ENCODE results near the gene DNAJC5. TPM values are rescaled to one million over a fixed set of nuclear protein-coding genes. Genes with fewer than 3 reads are reported as not detected.
A peak's percentile ranks its signal among the peaks of the same experiment; 100 is the strongest.

DNAJC5 gene
- total and polyA plus RNA-seq, 8 donors: 20.1 to 31.5 (median 27.8) TPM

DNA sequence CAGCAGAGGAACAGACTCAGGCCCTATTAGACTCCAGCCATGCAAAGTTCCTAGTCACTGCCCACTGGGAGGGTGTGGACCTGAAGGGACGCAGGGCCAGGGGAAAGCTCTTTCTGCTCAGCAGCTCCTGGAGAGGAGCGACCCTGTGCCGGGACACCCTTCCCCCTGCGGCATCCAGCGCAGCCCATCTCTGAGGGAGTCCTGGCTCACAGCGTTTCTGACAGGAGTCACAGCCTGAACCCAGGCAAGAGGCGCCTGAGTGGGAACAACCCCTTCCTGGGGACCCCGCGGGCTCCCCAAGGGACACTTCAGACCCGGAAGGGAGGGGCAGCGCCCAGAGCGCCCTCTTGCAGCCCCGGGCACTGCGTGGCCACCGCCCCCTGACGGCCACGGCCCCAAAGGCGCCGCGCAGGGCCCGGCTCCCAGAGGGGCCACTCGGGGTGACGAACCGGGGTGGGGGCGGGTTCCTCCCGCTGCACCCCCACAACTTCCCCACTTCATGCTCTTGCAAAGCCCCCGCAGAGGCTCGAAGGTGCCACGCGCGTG is 60.4 kb downstream of the DNAJC5 start:
- FAIRE-seq (no peak), ATAC-seq (peak; percentile 19 to 39 (median 32))
- 2 to 4% methylated on average over 31 of the region's 31 CpGs for WGBS, 2 donors

DNA sequence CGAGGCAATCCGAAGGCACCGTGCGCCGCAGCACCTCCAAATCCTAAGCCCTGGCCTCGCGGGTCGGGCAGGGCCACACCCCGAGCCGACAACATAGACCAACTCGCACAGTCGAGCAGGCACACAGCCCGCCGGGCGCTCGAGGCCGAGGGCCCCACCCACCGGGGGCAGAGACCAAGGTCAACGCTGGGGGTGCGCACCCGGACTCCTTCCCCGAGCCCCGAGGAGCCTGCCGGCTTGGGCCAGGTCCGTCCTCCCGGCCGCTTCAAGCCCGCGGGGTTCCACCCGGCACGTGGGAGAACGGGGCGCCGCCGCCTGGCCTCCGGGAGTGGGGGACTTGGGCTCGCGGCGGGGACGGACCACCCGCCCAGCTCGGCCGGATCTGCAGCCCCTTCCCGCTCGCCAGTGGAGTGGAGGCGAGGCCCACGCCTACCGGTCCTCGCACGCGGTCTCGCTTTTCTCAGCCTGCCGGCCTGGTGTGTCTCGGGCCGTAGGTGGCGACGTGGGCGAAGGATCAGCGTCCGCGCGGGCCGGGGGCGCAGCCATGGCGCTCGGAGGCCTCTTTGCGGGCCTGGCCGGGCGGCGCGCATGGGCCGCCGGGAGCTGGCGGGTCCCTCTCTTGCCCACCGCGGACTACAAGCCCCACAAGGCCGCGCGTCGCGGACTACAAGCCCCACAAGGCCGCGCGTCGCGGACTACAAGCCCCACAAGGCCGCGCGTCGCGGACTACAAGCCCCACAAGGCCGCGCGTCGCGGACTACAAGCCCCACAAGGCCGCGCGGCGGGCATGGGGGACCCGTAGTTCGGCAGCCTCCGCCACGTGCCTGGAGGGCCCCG is 61.1 kb downstream of the DNAJC5 start, which contains the start of gene UCKL1:
UCKL1 (minus strand) TSS at position 590 of the 837 bp plus-strand sequence; CDS start at position 546, 44 bp downstream.
- ATAC-seq (peak; percentile 80 to 87 (median 83)), DNase-seq (peak; percentile 92 to 98 (median 94)), FAIRE-seq (peak; percentile 92)
- peaks cover 3 to 19% (median 12%) of the 10 kb centered on the region in 3 donors for H3K4me1 ChIP-seq
- TF ChIP-seq, protein P1, sequence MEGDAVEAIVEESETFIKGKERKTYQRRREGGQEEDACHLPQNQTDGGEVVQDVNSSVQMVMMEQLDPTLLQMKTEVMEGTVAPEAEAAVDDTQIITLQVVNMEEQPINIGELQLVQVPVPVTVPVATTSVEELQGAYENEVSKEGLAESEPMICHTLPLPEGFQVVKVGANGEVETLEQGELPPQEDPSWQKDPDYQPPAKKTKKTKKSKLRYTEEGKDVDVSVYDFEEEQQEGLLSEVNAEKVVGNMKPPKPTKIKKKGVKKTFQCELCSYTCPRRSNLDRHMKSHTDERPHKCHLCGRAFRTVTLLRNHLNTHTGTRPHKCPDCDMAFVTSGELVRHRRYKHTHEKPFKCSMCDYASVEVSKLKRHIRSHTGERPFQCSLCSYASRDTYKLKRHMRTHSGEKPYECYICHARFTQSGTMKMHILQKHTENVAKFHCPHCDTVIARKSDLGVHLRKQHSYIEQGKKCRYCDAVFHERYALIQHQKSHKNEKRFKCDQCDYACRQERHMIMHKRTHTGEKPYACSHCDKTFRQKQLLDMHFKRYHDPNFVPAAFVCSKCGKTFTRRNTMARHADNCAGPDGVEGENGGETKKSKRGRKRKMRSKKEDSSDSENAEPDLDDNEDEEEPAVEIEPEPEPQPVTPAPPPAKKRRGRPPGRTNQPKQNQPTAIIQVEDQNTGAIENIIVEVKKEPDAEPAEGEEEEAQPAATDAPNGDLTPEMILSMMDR (IDR thresholded peaks at IDR 0.05): no peak
- peak within 1 kb of the TSS; percentile 94 to 100 (median 98) for H3K4me3 ChIP-seq
- 0% methylated on average over 91 to 105 of the region's 105 CpGs for WGBS, 2 donors
- no peaks in the 10 kb centered on the region for H3K9me3 ChIP-seq
- peaks cover 0 to 5% (median 0%) of the 10 kb centered on the region in 3 donors for H3K36me3 ChIP-seq
- intact Hi-C loops (cut with DNase I): no loop called here
- H3K27me3 ChIP-seq: no peaks in the 10 kb centered on the region
- H3K27ac ChIP-seq: peak within 1 kb of the TSS; percentile 82 to 90 (median 87)

More for the DNA sequence above, 60.4 kb downstream of the DNAJC5 start:
- Histone ChIP-seq H3K4me1 (peaks cover 10 to 26% (median 13%) of the 10 kb centered on the region in 3 donors), H3K9me3 (no peaks in the 10 kb centered on the region), H3K36me3 (peaks cover 0 to 5% (median 0%) of the 10 kb centered on the region in 3 donors), H3K4me3 (peak overlapping the region; percentile 94 to 100 (median 98)), H3K27ac (peak overlapping the region; percentile 82 to 90 (median 87)), H3K27me3 (no peaks in the 10 kb centered on the region)
- DNase-seq: peak in 2 of 6 donors; percentile 52 to 76
- TF ChIP-seq, protein P1 (IDR thresholded peaks at IDR 0.05): peak in 1 of 4 donors; percentile 9
- intact Hi-C loops (cut with DNase I): no loop called here

DNA sequence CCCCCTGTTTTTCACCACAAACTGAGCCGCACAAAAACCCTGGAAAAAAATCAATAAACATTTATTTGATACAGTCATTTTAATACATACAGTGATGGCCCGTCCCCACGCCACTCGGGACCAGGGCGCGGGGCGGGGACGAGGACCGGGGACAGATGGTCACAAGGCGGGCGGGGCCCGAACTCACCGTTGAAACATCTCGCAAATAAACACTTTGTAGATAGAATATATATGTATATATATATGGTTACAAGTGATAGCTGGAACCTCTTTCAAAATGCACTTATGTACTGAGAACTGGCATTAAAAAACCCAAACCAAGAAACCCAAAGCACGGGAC is 61.7 kb downstream of the DNAJC5 start:
- no peak for DNase-seq

DNA sequence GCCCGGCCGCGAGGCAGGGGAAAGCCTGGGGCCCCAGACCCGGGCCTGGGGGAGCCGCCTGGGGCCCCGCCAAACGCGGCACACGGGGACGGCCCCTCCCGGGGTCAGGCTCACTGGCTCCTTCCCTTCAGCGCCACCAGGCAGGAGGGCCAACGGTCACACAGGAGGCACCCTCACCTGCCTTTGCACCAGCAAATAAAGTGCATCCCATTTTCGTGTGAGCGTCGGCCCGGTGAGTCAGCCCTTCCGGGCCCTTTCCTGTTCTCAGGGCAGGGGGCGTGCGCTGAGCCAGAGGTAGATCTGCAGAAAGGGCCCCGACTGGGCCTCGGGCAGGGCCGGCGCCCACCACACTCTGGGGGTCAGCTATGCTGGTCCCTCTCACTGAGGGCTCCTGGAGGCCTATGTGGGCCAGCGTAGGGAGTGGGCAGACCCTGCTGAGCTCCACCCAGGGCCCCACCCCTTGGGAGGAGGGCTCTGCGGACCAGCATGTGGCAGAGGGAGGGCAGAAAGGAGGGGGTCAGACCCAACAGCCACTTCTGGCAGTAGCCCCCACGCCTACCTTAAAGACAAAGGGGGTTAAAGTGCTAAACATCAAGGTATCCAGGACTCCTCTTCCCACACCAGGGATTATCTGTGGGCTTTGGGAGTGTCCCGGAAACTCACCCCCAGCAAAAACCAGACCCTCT is 62.2 kb downstream of the DNAJC5 start:
- no peak for FAIRE-seq
- peaks cover 0 to 17% (median 9%) of the 10 kb centered on the region in 3 donors for H3K4me1 ChIP-seq
- peaks cover 0 to 15% (median 2%) of the 10 kb centered on the region in 3 donors for H3K36me3 ChIP-seq
- peak overlapping the region; percentile 4 to 100 (median 64) for H3K4me3 ChIP-seq
- 5 to 6% methylated on average over 28 of the region's 28 CpGs for WGBS, 2 donors
- no peaks in the 10 kb centered on the region for H3K9me3 ChIP-seq
- peak; percentile 33 to 65 (median 57) for ATAC-seq
- H3K27ac ChIP-seq: peak overlapping the region in 3 of 4 donors; percentile 42 to 50 (median 47)
- intact Hi-C loops (cut with DNase I): no loop called here
- H3K27me3 ChIP-seq: no peaks in the 10 kb centered on the region
- peak; percentile 63 to 86 (median 74) for DNase-seq
- TF ChIP-seq, protein P1 (IDR thresholded peaks at IDR 0.05): no peak

More for the DNA sequence above, 61.7 kb downstream of the DNAJC5 start:
- 1% methylated on average over 15 of the region's 15 CpGs for WGBS, 2 donors
- ATAC-seq (no peak), FAIRE-seq (no peak)
- no peaks in the 10 kb centered on the region for H3K27me3 ChIP-seq
- H3K36me3 ChIP-seq: peaks cover 0 to 9% (median 0%) of the 10 kb centered on the region in 3 donors
- H3K4me1 ChIP-seq: peaks cover 0 to 17% (median 9%) of the 10 kb centered on the region in 3 donors
- peak overlapping the region in 3 of 4 donors; percentile 42 to 50 (median 47) for H3K27ac ChIP-seq
- intact Hi-C loops (cut with DNase I): no loop called here
- TF ChIP-seq, protein P1 (IDR thresholded peaks at IDR 0.05): no peak
- no peaks in the 10 kb centered on the region for H3K9me3 ChIP-seq
- H3K4me3 ChIP-seq: peak overlapping the region; percentile 4 to 100 (median 64)
